HEK293T (cell line): ENCODE results near the gene PRKACG.

Experiments
- CTCF ChIA-PET: fragments of 350-600 bp; formaldehyde crosslinking; extraction: SDS; loops from one replicate; lab custom pipeline; 2021; ENCODE audit warnings: antibody characterized with exemption, inconsistent platforms; lab: Yijun Ruan, JAX
- POLR2A ChIA-PET: fragments of 350-600 bp; formaldehyde crosslinking; extraction: SDS; loops from one replicate; lab custom pipeline; 2020; ENCODE audit warnings: antibody characterized with exemption, inconsistent platforms; lab: Yijun Ruan, JAX
- DNase-seq: peaks from one replicate; pipeline ENCODE4 v3.0.0; 2012; ENCODE audit warnings: mixed read lengths; ENCODE audit errors: extremely low spot score
- ARNT ChIP-seq: fragments of 450-650 bp; IDR thresholded peaks from 2 replicates; pipeline ENCODE4 v1.6.1; 2017; ENCODE audit warnings: mild to moderate bottlenecking
- BHLHE40 ChIP-seq: fragments of 450-650 bp; IDR thresholded peaks from 2 replicates; pipeline ENCODE4 v1.6.1; 2016; ENCODE audit warnings: mild to moderate bottlenecking, moderate library complexity, borderline replicate concordance
- CTBP1 ChIP-seq: fragments of 450-650 bp; IDR thresholded peaks from 2 replicates; pipeline ENCODE4 v1.6.1; 2016; ENCODE audit warnings: borderline replicate concordance
- ELF4 ChIP-seq: fragments of 450-650 bp; IDR thresholded peaks from 2 replicates; pipeline ENCODE4 v1.6.1; 2017; ENCODE audit warnings: antibody characterized with exemption
- FOXA1 ChIP-seq: fragments of 450-650 bp; IDR thresholded peaks from 2 replicates; pipeline ENCODE4 v1.6.1; 2016; ENCODE audit warnings: mild to moderate bottlenecking
- FOXK2 ChIP-seq: fragments of 450-650 bp; IDR thresholded peaks from 2 replicates; pipeline ENCODE4 v1.6.1; 2016; ENCODE audit warnings: mild to moderate bottlenecking
- FOXM1 ChIP-seq: fragments of 450-650 bp; IDR thresholded peaks from 2 replicates; pipeline ENCODE4 v1.6.1; 2017; ENCODE audit warnings: mild to moderate bottlenecking, borderline replicate concordance
- HDGF ChIP-seq: fragments of 450-650 bp; IDR thresholded peaks from 2 replicates; pipeline ENCODE4 v1.6.1; 2017; ENCODE audit warnings: antibody characterized with exemption, borderline replicate concordance
- L3MBTL2 ChIP-seq: fragments of 450-650 bp; conservative IDR thresholded peaks from 2 replicates; pipeline ENCODE4 v1.6.1; 2016; ENCODE audit warnings: mild to moderate bottlenecking
- LEF1 ChIP-seq: fragments of 450-650 bp; IDR thresholded peaks from 2 replicates; pipeline ENCODE4 v1.6.1; 2017; ENCODE audit warnings: mild to moderate bottlenecking, borderline replicate concordance
- NFRKB ChIP-seq: fragments of 450-650 bp; IDR thresholded peaks from 2 replicates; pipeline ENCODE4 v1.6.1; 2016; ENCODE audit warnings: mild to moderate bottlenecking, moderate library complexity
- PKNOX1 ChIP-seq: fragments of 450-650 bp; IDR thresholded peaks from 2 replicates; pipeline ENCODE4 v1.6.1; 2016
- SP1 ChIP-seq: fragments of 450-650 bp; IDR thresholded peaks from 2 replicates; pipeline ENCODE4 v1.6.1; 2017
- SUZ12 ChIP-seq: fragments of 450-650 bp; IDR thresholded peaks from 2 replicates; pipeline ENCODE4 v1.6.1; 2016; ENCODE audit warnings: mild to moderate bottlenecking
- TARDBP ChIP-seq: fragments of 450-650 bp; IDR thresholded peaks from 2 replicates; pipeline ENCODE4 v1.6.1; 2016
- ZNF384 ChIP-seq: fragments of 450-650 bp; IDR thresholded peaks from 2 replicates; pipeline ENCODE4 v1.6.1; 2016

PRKACG gene

GRCh38 chr9:68967800-68968199 is 46.1 kb downstream of the PRKACG start:
- CTCF ChIA-PET: no interaction called here
- DNase-seq: no peak
- TF ChIP-seq ZNF384: no peak
- no peak for TF ChIP-seq SP1
- TF ChIP-seq LEF1: no peak
- TF ChIP-seq FOXK2: no peak
- TF ChIP-seq CTBP1: no peak
- TF ChIP-seq ELF4: no peak
- TF ChIP-seq SUZ12: no peak
- TF ChIP-seq NFRKB: no peak
- no peak for TF ChIP-seq TARDBP
- TF ChIP-seq FOXM1: no peak
- TF ChIP-seq FOXA1: no peak
- TF ChIP-seq ARNT: no peak
- no peak for TF ChIP-seq PKNOX1
- POLR2A ChIA-PET: no interaction called here

- TF ChIP-seq BHLHE40: no peak
- TF ChIP-seq ELF4: no peak
- TF ChIP-seq FOXK2: no peak
- TF ChIP-seq PKNOX1: no peak
- TF ChIP-seq ARNT: no peak
- no peak for TF ChIP-seq FOXA1
- TF ChIP-seq FOXM1: no peak
- no peak for TF ChIP-seq SP1
- TF ChIP-seq L3MBTL2: no peak
- no peak for TF ChIP-seq CTBP1
- no peak for TF ChIP-seq LEF1
- no peak for TF ChIP-seq HDGF
- TF ChIP-seq NFRKB: no peak
- ChIA-PET CTCF (no interaction called here), POLR2A (no interaction called here)
- DNase-seq: no peak
Measured at GRCh38 chr9:68966496-68966944, 47.4 kb downstream of the PRKACG start.

- no peak for DNase-seq
- no peak for TF ChIP-seq CTBP1
- no peak for TF ChIP-seq ELF4
- no peak for TF ChIP-seq HDGF
- no peak for TF ChIP-seq L3MBTL2
- no peak for TF ChIP-seq NFRKB
- no peak for TF ChIP-seq TARDBP
- no peak for TF ChIP-seq SUZ12
- no peak for TF ChIP-seq PKNOX1
- TF ChIP-seq FOXM1: no peak
- no peak for TF ChIP-seq FOXA1
- no peak for TF ChIP-seq FOXK2
- TF ChIP-seq SP1: no peak
- TF ChIP-seq ZNF384: no peak
- TF ChIP-seq ARNT: no peak
- TF ChIP-seq BHLHE40: no peak
- TF ChIP-seq LEF1: no peak
- CTCF ChIA-PET: no interaction called here
- POLR2A ChIA-PET: no interaction called here
Measured at GRCh38 chr9:68964765-68965164, 49.1 kb downstream of the PRKACG start.

- TF ChIP-seq BHLHE40: no peak
- no peak for TF ChIP-seq LEF1
- TF ChIP-seq HDGF: no peak
- TF ChIP-seq SUZ12: no peak
- TF ChIP-seq NFRKB: no peak
- no peak for TF ChIP-seq CTBP1
- no peak for TF ChIP-seq ARNT
- no peak for TF ChIP-seq ELF4
- no peak for TF ChIP-seq TARDBP
- no peak for TF ChIP-seq FOXM1
- no peak for TF ChIP-seq L3MBTL2
- no peak for TF ChIP-seq SP1
- TF ChIP-seq PKNOX1: no peak
- TF ChIP-seq FOXK2: no peak
- no peak for TF ChIP-seq FOXA1
- CTCF ChIA-PET: interaction anchor here (1.0 kb wide), 1 partner anchor 11 kb away, joined by 4 read pairs; no protein-coding TSS in a partner anchor
- DNase-seq: no peak
- POLR2A ChIA-PET: no interaction called here
Measured at GRCh38 chr9:68964102-68964541, 49.8 kb downstream of the PRKACG start.

DNA sequence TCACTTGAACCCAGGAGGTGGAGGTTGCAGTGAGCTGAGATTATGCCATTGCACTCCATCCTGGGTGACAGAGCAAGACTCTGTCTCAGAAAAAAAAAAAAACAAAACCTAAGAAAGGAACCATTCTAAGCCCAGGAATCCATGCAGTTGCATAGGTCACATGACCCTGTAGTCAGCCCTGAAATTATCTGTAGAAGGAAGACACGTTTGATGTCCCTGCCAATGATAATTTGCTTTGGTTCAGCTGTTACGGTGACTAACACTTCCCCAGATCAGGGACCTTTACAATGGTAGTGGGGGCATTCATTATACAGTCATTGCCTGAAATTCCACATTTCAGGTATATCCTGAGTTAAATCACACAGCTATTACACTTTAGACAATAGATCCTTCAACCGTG is 50.5 kb downstream of the PRKACG start:
- no peak for DNase-seq
- ChIA-PET POLR2A (no interaction called here), CTCF (interaction anchor here (1.0 kb wide), 1 partner anchor 11 kb away, joined by 4 read pairs; no protein-coding TSS in a partner anchor)
- no peak for TF ChIP-seq SP1
- TF ChIP-seq NFRKB: no peak
- TF ChIP-seq LEF1: no peak
- no peak for TF ChIP-seq FOXK2
